Measurements from ENCODE around the gene AGTRAP. TPM values are rescaled to one million over a fixed set of nuclear protein-coding genes. Genes with fewer than 3 reads are reported as not detected.

Gene AGTRAP
- total and polyA plus RNA-seq, 3 donors from 2014 or later = 49.2 to 75.3 (median 64.1) TPM

DNA sequence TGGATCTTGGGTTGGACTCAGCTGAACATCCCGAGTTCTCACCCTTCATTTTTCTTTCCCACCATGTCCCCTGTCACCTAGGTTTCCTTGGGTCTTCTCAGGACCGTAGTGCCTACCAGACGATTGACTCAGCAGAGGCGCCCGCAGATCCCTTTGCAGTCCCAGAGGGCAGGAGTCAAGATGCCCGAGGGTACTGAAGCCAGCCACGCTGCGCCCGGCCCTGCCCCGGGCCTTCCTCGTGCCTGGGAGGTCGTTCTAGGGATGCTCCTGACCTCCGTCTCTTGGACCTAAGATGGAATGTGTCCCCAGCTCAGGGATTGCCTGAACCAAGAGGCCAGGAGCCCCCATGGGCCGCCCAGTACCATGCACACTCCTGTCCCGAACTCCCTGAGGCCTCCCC is 14.1 kb downstream of the AGTRAP start:
- 89 to 91% methylated on average over 14 to 15 of the region's 15 CpGs for WGBS, 2 donors
- DNase-seq = no peak
- Histone ChIP-seq H3K4me3 (no peak overlapping the region), H3K27ac (no peak overlapping the region), H3K27me3 (no peaks in the 10 kb centered on the region), H3K4me1 (no peaks in the 10 kb centered on the region), H3K9me3 (no peaks in the 10 kb centered on the region), H3K36me3 (ENCODE audit: low read depth, missing control alignments) (no peaks in the 10 kb centered on the region)
- TF ChIP-seq POLR2A (IDR thresholded peaks at IDR 0.05) (no peak), CTCF (IDR thresholded peaks at IDR 0.05) (no peak)
- intact Hi-C loops (cut with DNase I; ENCODE audit: low total_unique reads) = no loop called here

DNA sequence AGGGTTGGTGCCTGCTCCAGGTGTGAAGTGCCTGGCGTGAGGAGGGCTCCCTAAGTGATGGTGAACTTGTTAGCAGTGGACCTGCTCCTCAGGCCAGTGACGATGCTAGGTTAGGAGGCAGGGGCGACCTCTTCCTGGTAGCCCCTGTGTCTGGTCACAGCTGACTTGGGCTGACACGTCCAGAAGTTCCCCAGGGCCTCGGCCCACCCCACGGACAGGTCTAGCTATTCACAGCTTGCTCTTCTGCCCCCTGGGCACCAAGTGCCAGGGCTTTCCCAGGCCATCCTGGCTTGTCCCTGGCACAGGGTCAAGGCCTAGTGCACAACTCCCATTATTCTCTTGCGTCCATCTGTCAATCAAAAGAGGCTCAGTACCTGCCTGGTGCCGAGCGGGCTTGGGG is 15.2 kb downstream of the AGTRAP start:
- H3K4me1 ChIP-seq = no peaks in the 10 kb centered on the region
- WGBS, 2 donors = 83 to 93% methylated on average over 7 to 9 of the region's 9 CpGs
- TF ChIP-seq POLR2A (IDR thresholded peaks at IDR 0.05) = no peak
- no peaks in the 10 kb centered on the region for H3K9me3 ChIP-seq
- H3K27ac ChIP-seq = no peak overlapping the region
- no peak overlapping the region for H3K4me3 ChIP-seq
- no peaks in the 10 kb centered on the region for H3K27me3 ChIP-seq
- intact Hi-C loops (cut with DNase I; ENCODE audit: low total_unique reads) = no loop called here
- no peak for DNase-seq
- no peaks in the 10 kb centered on the region for H3K36me3 ChIP-seq (ENCODE audit: low read depth, missing control alignments)

- no peaks in the 10 kb centered on the region for H3K36me3 ChIP-seq (ENCODE audit: low read depth, missing control alignments)
- DNase-seq = no peak
- H3K27ac ChIP-seq = no peak overlapping the region
- H3K27me3 ChIP-seq = no peaks in the 10 kb centered on the region
- H3K9me3 ChIP-seq = no peaks in the 10 kb centered on the region
- H3K4me1 ChIP-seq = no peaks in the 10 kb centered on the region
- 68 to 74% methylated on average over 16 to 17 of the region's 17 CpGs for WGBS, 2 donors
- intact Hi-C loops (cut with DNase I; ENCODE audit: low total_unique reads) = no loop called here
- no peak for TF ChIP-seq CTCF (IDR thresholded peaks at IDR 0.05)
- TF ChIP-seq POLR2A (IDR thresholded peaks at IDR 0.05) = no peak
- H3K4me3 ChIP-seq = no peak overlapping the region
These were observed 16.6 kb downstream of the AGTRAP start for GRCh38 chr1:11752359-11753088.

DNA sequence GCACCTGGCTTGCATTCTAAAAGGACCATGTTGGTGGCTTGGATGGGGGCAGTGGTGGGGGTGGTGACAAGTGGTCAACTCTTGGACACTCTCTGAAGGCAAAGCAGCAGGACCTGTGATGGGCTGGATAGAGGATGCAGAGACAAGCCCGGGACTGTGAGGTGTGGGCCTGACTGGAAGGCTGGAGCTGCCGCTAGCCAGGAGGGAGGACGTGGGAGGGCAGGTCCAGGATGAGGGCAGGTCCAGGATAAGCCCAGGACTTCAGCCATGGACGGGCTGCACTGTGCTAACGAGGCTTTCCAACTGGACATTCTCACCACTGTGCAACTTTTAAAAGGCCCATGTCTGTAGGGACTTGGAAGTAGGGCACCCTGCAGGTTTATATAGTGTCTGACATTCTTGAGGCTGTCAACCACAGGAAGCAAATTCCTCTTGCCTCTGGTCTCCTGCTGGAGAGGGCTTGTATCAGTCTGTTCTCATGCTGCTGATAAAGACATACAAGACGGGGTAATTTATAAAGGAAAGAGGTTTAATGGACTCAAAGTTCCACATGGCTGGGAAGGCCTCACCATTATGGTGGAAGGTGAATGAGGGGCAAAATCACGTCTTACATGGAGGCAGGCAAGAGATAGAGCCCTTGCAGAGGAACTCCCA is 17.7 kb downstream of the AGTRAP start:
- H3K4me1 ChIP-seq = no peaks in the 10 kb centered on the region
- DNase-seq = no peak
- intact Hi-C loops (cut with DNase I; ENCODE audit: low total_unique reads) = no loop called here
- H3K27me3 ChIP-seq = no peaks in the 10 kb centered on the region
- H3K36me3 ChIP-seq (ENCODE audit: low read depth, missing control alignments) = no peaks in the 10 kb centered on the region
- TF ChIP-seq CTCF (IDR thresholded peaks at IDR 0.05) = no peak
- no peak for TF ChIP-seq POLR2A (IDR thresholded peaks at IDR 0.05)
- no peak overlapping the region for H3K4me3 ChIP-seq
- WGBS, 2 donors = 32 to 40% methylated on average over 7 of the region's 7 CpGs
- H3K9me3 ChIP-seq = no peaks in the 10 kb centered on the region
- no peak overlapping the region for H3K27ac ChIP-seq

DNA sequence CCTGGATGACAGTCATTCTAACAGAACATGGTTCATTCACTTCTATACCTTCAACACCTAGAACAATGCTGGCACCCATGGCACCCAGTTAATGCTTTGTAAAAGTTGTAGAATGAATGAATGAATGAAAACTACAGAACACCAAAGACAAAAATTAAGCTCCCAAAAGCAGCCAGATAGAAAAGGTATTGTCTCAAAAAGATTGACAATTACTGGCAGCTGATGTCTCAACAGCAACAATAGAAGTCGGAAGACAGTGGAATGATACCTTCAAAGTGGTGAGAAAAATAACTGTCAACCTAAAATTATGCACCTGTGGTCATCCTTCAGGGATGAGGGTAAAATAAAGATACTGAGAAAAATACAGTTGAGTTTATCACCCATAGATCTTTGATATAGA is 21.1 kb downstream of the AGTRAP start:
- H3K27me3 ChIP-seq = no peaks in the 10 kb centered on the region
- no peak overlapping the region for H3K27ac ChIP-seq
- 90 to 93% methylated on average over 1 of the region's 1 CpG for WGBS, 2 donors
- H3K36me3 ChIP-seq (ENCODE audit: low read depth, missing control alignments) = no peaks in the 10 kb centered on the region
- no peak for TF ChIP-seq CTCF (IDR thresholded peaks at IDR 0.05)
- TF ChIP-seq POLR2A (IDR thresholded peaks at IDR 0.05) = no peak
- no peaks in the 10 kb centered on the region for H3K9me3 ChIP-seq
- H3K4me1 ChIP-seq = no peaks in the 10 kb centered on the region
- no peak for DNase-seq
- intact Hi-C loops (cut with DNase I; ENCODE audit: low total_unique reads) = no loop called here
- H3K4me3 ChIP-seq = no peak overlapping the region
